HL-60 (cell line): ENCODE measurements around the gene FN1.

Source experiments
- DNase-seq, 2 experiments: peaks; one replicate each; pipeline ENCODE4 v3.0.0-alpha.2; 2010 to 2020; ENCODE audit warnings: low read depth in 1 of 2, low spot score in 1 of 2
- H3K27ac ChIP-seq: fragments of 250-450 bp; sonication (Bioruptor Pico); replicated peaks from 2 replicates; pipeline ENCODE4 v1.5.1; 2020; ENCODE audit warnings: mild to moderate bottlenecking, moderate library complexity
- H3K27me3 ChIP-seq: fragments of 250-450 bp; sonication (Bioruptor Pico); 2 replicates; pipeline ENCODE4 v1.5.1; 2021; ENCODE audit warnings: mild to moderate bottlenecking, moderate library complexity; ENCODE audit not compliant: insufficient read depth, poor library complexity, severe bottlenecking
- H3K4me3 ChIP-seq: replicated peaks from 2 replicates; pipeline ENCODE4 v1.5.1; 2011; ENCODE audit warnings: mild to moderate bottlenecking, control low read depth, low read length; ENCODE audit not compliant: insufficient read depth
- GABPA ChIP-seq: IDR thresholded peaks from 2 replicates; pipeline ENCODE4 v1.6.1; 2012; ENCODE audit warnings: low read depth
- POLR2AphosphoS5 ChIP-seq: IDR thresholded peaks from 2 replicates; pipeline ENCODE4 v1.6.1; 2012; ENCODE audit warnings: low read depth
- SPI1 ChIP-seq: IDR thresholded peaks from 2 replicates; pipeline ENCODE4 v1.6.1; 2012; ENCODE audit warnings: low read depth, mild to moderate bottlenecking, borderline replicate concordance
- TF ChIP-seq, protein P1 (sequence below): IDR thresholded peaks from one replicate; pipeline ENCODE4 v1.5.1; 2011; ENCODE audit warnings: low read length, control low read depth, inconsistent platforms; ENCODE audit not compliant: insufficient read depth
- TF ChIP-seq, protein P2 (sequence below): IDR thresholded peaks from 2 replicates; pipeline ENCODE4 v1.6.1; 2012; ENCODE audit warnings: low read depth; ENCODE audit not compliant: insufficient replicate concordance

The FN1 gene

DNA sequence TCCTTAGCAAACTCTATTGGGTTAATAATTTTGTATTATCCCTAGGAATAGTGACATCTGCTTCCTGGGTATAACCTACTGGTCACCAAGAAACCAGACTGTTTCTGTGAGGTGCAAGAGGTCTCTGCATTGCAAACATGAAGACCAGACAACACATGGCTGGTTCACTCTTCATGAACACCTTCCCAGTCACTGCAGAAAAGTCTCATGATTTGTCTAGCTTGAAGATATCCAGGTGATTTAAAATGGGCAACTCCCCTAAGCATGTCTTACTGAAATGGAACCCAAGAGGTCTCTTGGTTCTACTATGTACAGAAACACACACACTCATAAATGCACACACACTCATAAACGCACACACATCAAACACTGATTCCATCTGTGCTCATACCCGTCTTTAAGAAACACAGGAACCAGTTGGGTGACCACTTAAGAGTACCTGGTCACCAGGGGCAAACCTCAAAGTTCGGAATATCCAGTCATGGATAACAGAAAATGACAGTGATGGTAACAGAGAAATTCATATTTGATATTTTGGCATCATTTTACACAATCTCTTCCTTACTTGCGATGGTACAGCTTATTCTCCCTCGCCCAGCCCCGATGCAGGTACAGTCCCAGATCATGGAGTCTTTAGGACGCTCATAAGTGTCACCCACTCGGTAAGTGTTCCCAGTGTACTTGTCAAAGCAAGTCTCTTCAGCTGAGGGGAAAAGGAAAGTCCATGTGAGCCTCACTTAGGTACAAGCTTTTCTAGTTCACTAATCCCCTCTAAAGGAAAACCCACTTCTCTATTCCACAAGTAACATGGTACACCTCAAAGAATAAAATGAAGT is 2.9 kb downstream of the FN1 start:
- Histone ChIP-seq H3K27ac (no peak overlapping the region), H3K27me3 (peaks cover 45% of the 10 kb centered on the region), H3K4me3 (no peak overlapping the region)
- DNase-seq, result no peak
- TF ChIP-seq, protein P1, sequence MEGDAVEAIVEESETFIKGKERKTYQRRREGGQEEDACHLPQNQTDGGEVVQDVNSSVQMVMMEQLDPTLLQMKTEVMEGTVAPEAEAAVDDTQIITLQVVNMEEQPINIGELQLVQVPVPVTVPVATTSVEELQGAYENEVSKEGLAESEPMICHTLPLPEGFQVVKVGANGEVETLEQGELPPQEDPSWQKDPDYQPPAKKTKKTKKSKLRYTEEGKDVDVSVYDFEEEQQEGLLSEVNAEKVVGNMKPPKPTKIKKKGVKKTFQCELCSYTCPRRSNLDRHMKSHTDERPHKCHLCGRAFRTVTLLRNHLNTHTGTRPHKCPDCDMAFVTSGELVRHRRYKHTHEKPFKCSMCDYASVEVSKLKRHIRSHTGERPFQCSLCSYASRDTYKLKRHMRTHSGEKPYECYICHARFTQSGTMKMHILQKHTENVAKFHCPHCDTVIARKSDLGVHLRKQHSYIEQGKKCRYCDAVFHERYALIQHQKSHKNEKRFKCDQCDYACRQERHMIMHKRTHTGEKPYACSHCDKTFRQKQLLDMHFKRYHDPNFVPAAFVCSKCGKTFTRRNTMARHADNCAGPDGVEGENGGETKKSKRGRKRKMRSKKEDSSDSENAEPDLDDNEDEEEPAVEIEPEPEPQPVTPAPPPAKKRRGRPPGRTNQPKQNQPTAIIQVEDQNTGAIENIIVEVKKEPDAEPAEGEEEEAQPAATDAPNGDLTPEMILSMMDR, result no peak
- TF ChIP-seq GABPA, result no peak
- no peak for TF ChIP-seq POLR2AphosphoS5
- no peak for TF ChIP-seq SPI1
- TF ChIP-seq, protein P2, sequence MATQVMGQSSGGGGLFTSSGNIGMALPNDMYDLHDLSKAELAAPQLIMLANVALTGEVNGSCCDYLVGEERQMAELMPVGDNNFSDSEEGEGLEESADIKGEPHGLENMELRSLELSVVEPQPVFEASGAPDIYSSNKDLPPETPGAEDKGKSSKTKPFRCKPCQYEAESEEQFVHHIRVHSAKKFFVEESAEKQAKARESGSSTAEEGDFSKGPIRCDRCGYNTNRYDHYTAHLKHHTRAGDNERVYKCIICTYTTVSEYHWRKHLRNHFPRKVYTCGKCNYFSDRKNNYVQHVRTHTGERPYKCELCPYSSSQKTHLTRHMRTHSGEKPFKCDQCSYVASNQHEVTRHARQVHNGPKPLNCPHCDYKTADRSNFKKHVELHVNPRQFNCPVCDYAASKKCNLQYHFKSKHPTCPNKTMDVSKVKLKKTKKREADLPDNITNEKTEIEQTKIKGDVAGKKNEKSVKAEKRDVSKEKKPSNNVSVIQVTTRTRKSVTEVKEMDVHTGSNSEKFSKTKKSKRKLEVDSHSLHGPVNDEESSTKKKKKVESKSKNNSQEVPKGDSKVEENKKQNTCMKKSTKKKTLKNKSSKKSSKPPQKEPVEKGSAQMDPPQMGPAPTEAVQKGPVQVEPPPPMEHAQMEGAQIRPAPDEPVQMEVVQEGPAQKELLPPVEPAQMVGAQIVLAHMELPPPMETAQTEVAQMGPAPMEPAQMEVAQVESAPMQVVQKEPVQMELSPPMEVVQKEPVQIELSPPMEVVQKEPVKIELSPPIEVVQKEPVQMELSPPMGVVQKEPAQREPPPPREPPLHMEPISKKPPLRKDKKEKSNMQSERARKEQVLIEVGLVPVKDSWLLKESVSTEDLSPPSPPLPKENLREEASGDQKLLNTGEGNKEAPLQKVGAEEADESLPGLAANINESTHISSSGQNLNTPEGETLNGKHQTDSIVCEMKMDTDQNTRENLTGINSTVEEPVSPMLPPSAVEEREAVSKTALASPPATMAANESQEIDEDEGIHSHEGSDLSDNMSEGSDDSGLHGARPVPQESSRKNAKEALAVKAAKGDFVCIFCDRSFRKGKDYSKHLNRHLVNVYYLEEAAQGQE, result no peak

DNA sequence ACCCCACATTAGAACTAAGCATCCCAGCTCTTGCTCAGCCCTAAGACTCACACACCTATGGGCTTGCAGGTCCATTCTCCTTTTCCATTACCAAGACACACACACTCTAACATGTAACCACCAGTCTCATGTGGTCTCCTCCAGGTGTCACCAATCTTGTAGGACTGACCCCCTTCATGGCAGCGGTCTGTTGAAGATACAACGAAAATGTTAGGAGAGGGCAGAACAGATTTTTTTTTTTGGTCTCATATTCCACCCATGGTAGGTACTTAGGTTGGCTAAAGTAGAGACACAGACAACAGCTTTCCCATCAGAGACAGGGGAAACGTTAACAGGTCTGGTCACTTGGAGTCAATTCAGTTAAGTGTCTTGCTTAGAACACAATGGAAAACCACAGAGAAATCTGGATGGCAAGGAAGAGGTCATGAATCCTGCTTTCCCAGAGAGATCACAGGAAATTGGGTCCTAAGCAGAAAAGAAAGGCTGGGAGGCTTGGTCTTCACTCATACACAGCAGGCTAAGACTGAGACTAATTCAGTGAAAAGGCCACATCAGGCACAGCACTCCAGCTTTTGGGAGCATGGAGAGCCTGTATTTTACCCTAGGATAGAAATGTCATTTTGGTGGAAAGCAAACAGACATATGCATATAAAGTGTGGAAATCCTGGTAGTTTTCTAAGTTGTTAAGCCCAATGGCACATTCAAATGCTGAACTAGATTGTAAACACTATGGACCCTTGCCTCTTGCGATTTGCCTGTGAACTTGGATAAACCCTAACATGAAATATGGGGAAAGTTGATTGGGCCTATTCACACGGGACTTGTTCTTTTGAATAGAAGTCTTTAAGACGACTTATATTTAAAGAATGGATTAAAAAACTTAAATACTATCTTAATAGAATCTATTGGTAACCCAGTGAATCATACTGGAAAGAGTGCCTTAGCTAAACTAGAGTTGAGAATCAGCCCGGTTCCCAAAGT is 3.8 kb downstream of the FN1 start:
- no peak overlapping the region for H3K27ac ChIP-seq
- no peak for TF ChIP-seq POLR2AphosphoS5
- TF ChIP-seq SPI1, result no peak
- TF ChIP-seq, protein P2, result no peak
- TF ChIP-seq, protein P1, result no peak
- TF ChIP-seq GABPA, result no peak
- DNase-seq, result no peak
- H3K27me3 ChIP-seq, result peaks cover 37% of the 10 kb centered on the region
- H3K4me3 ChIP-seq, result no peak overlapping the region

DNA sequence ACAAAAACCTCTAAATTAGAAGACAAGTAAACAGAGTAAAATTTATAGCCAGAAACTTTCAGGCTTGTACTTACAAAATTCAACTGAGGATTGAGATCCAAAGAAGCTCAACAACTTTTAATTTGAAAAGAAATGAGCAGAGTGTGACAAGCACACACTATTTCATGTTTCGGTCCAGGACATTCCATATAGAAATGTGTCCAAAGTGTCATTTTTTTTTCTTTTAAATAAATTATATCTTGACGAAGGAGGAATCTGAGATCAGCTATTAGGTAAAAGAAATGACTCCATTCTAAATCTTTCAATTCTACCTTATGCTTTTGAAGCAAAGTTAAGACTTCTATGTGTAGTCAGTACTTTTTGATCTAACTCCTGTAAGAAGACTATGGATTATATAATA is 4.6 kb downstream of the FN1 start:
- Histone ChIP-seq H3K27me3 (peaks cover 32% of the 10 kb centered on the region), H3K27ac (no peak overlapping the region), H3K4me3 (no peak overlapping the region)
- no peak for DNase-seq
- TF ChIP-seq SPI1 (no peak), GABPA (no peak), POLR2AphosphoS5 (no peak)
- TF ChIP-seq, protein P2, result no peak
- TF ChIP-seq, protein P1, result no peak
